Liver (tissue), 9 donors: Measurements from ENCODE around the gene KIFC3. TPM values are rescaled to one million over a fixed set of nuclear protein-coding genes. Genes with fewer than 3 reads are reported as not detected.

ENCODE experiments used
- DNase-seq: peaks from one replicate; pipeline ENCODE4 v3.0.0-alpha.2; 2017; ENCODE audit warnings: low spot score
- H3K27ac ChIP-seq, 2 donors: one replicate each; pipeline ENCODE4 v1.7.0; 2013; ENCODE audit warnings: inconsistent platforms in 2 of 2, low read length in 2 of 2, control low read depth in 1 of 2, low read depth in 1 of 2, mild to moderate bottlenecking in 1 of 2
- H3K27me3 ChIP-seq, 4 donors: one replicate each; pipeline versions ENCODE4 v1.6.1 to v1.7.0; 2013; ENCODE audit warnings: low read length in 3 of 4, inconsistent platforms in 1 of 4, mild to moderate bottlenecking in 1 of 4, moderate library complexity in 1 of 4; ENCODE audit not compliant: control insufficient read depth in 4 of 4, insufficient read depth in 4 of 4
- H3K36me3 ChIP-seq, 4 donors: one replicate each; pipeline versions ENCODE4 v1.6.1 to v1.7.0; 2013; ENCODE audit warnings: low read length in 3 of 4, mild to moderate bottlenecking in 3 of 4, low read depth in 1 of 4, moderate library complexity in 1 of 4; ENCODE audit not compliant: control insufficient read depth in 4 of 4, insufficient read depth in 3 of 4
- H3K4me1 ChIP-seq, 4 donors: one replicate each; pipeline versions ENCODE4 v1.6.1 to v1.7.0; 2013; ENCODE audit warnings: low read length in 3 of 4, mild to moderate bottlenecking in 3 of 4, moderate library complexity in 1 of 4; ENCODE audit not compliant: control insufficient read depth in 4 of 4, insufficient read depth in 4 of 4
- H3K4me3 ChIP-seq, 3 donors: one replicate each; pipeline versions ENCODE4 v1.6.1 to v1.7.0; 2013; ENCODE audit warnings: low read length in 3 of 3, control low read depth in 1 of 3, low read depth in 1 of 3, mild to moderate bottlenecking in 1 of 3
- H3K9ac ChIP-seq, 2 donors: one replicate each; pipeline ENCODE4 v1.7.0; 2013; ENCODE audit warnings: low read length in 2 of 2, mild to moderate bottlenecking in 2 of 2, moderate library complexity in 2 of 2, control low read depth in 1 of 2, low read depth in 1 of 2
- H3K9me3 ChIP-seq, 4 donors: one replicate each; pipeline versions ENCODE4 v1.6.1 to v1.7.0; 2013; ENCODE audit warnings: low read length in 3 of 4; ENCODE audit not compliant: control insufficient read depth in 4 of 4
- EGR1 ChIP-seq, 2 donors: IDR thresholded peaks; 2 replicates each; pipeline ENCODE4 v1.6.1; 2016 to 2018; ENCODE audit warnings: antibody characterized with exemption in 2 of 2, low read depth in 2 of 2
- FOXA1 ChIP-seq: IDR thresholded peaks from 2 replicates; pipeline ENCODE4 v1.6.1; 2016; ENCODE audit warnings: antibody characterized with exemption
- FOXA2 ChIP-seq: IDR thresholded peaks from 2 replicates; pipeline ENCODE4 v1.6.1; 2016; ENCODE audit warnings: antibody characterized with exemption
- GABPA ChIP-seq, 2 donors: IDR thresholded peaks in 1 of 2; conservative IDR thresholded peaks in 1 of 2; 2 replicates each; pipeline ENCODE4 v1.6.1; 2016; ENCODE audit warnings: antibody characterized with exemption in 2 of 2, mild to moderate bottlenecking in 1 of 2, moderate library complexity in 1 of 2
- HNF4A ChIP-seq, 2 donors: conservative IDR thresholded peaks; 2 replicates each; pipeline ENCODE4 v1.6.1; 2016; ENCODE audit warnings: antibody characterized with exemption in 2 of 2, mild to moderate bottlenecking in 2 of 2
- HNF4G ChIP-seq: IDR thresholded peaks from 2 replicates; pipeline ENCODE4 v1.6.1; 2016; ENCODE audit warnings: antibody characterized with exemption
- JUND ChIP-seq, 2 donors: IDR thresholded peaks; 2 replicates each; pipeline ENCODE4 v1.6.1; 2016; ENCODE audit warnings: antibody characterized with exemption in 2 of 2
- MAX ChIP-seq: IDR thresholded peaks from 2 replicates; pipeline ENCODE4 v1.6.1; 2016; ENCODE audit warnings: antibody characterized with exemption
- NR2F2 ChIP-seq: IDR thresholded peaks from 2 replicates; pipeline ENCODE4 v1.6.1; 2016; ENCODE audit warnings: antibody characterized with exemption
- RAD21 ChIP-seq, 2 donors: IDR thresholded peaks; 2 replicates each; pipeline ENCODE4 v1.6.1; 2016; ENCODE audit warnings: antibody characterized with exemption in 2 of 2, mild to moderate bottlenecking in 2 of 2
- REST ChIP-seq: IDR thresholded peaks from 2 replicates; pipeline ENCODE4 v1.6.1; 2016; ENCODE audit warnings: antibody characterized with exemption, mild to moderate bottlenecking
- RXRA ChIP-seq, 2 donors: IDR thresholded peaks; 2 replicates each; pipeline ENCODE4 v1.6.1; 2017 to 2018; ENCODE audit warnings: antibody characterized with exemption in 2 of 2, mild to moderate bottlenecking in 1 of 2
- SP1 ChIP-seq: IDR thresholded peaks from 2 replicates; pipeline ENCODE4 v1.6.1; 2018; ENCODE audit warnings: antibody characterized with exemption, mild to moderate bottlenecking
- TAF1 ChIP-seq: conservative IDR thresholded peaks from 2 replicates; pipeline ENCODE4 v1.6.1; 2016; ENCODE audit warnings: antibody characterized with exemption, mild to moderate bottlenecking
- YY1 ChIP-seq: IDR thresholded peaks from 2 replicates; pipeline ENCODE4 v1.6.1; 2016; ENCODE audit warnings: antibody characterized with exemption, mild to moderate bottlenecking
- ZBTB33 ChIP-seq: IDR thresholded peaks from 2 replicates; pipeline ENCODE4 v1.6.1; 2016; ENCODE audit warnings: antibody characterized with exemption
- WGBS: extraction: QIAGEN DNeasy Blood & Tissue Kit; methylation state at CpG from one replicate; pipeline ENCODE4 v1.1.7; 2013; 5-methylcytosine and 5-hydroxymethylcytosine counted together
- polyA plus RNA-seq, 2 donors: library from polyadenylated mRNA; stranded (reverse) in 1 of 2; unstranded in 1 of 2; fragments of 200-250 nt in 1 of 2; fragments of >200 nt in 1 of 2; fragmentation: Nextera tagmentation in 1 of 2; extraction: Ambion mirVana in 1 of 2; gene quantifications; one replicate each; pipeline versions ENCODE4 v1.2.1 to v1.2.3, GENCODE V29; 2013 to 2015
- total RNA-seq, 2 donors: library from RNA; depleted of rRNA; stranded (reverse); fragments of >200 nt; gene quantifications; one replicate each; pipeline ENCODE4 v1.2.3, GENCODE V29; 2014
- TF ChIP-seq, protein P1 (sequence below): IDR thresholded peaks from 2 replicates; pipeline ENCODE4 v1.6.1; 2016; ENCODE audit warnings: antibody characterized with exemption
- TF ChIP-seq, protein P2 (sequence below): fragments of 150-350 bp; IDR thresholded peaks from 2 replicates; pipeline ENCODE4 v1.5.1; 2017; ENCODE audit warnings: improper control_type of control experiment, low read depth, low read length; ENCODE audit not compliant: missing input control
- donor health status: healthy.
- donor health status: healthy.
- donor health status: healthy.
- donor health status: healthy.
- donor health status: healthy.

Gene KIFC3
- total and polyA plus RNA-seq, 4 donors: 16.5 to 103 (median 27.4) TPM

DNA sequence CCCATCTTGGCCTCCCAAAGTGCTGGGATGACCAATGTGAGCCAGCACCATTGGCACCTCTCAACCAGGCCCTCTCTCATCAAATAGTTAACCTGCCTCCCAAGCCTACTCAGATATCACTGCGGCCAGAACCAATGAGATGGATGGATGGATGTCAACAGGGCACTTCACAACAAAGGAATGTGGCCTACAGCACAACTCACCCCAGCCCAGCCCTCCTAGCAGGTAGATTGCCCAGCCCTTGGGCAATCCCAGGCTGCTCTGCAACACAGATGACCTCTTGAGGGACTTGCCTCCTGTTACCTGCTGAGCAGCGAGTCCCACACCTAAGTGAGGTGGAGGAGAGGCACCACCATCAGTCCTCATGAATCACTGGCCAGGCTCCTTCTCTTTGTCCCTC lies 22.6 kb upstream of the KIFC3 start:
- WGBS: 93% methylated on average over 2 of the region's 2 CpGs
- Histone ChIP-seq H3K27me3 (no peaks in the 10 kb centered on the region), H3K4me3 (no peak overlapping the region), H3K9ac (no peak overlapping the region), H3K36me3 (no peaks in the 10 kb centered on the region), H3K27ac (no peak overlapping the region), H3K9me3 (no peaks in the 10 kb centered on the region), H3K4me1 (peaks cover 21 to 65% (median 53%) of the 10 kb centered on the region in 4 donors)
- DNase-seq: no peak
- TF ChIP-seq FOXA2: no peak
- no peak for TF ChIP-seq NR2F2
- TF ChIP-seq YY1: no peak
- no peak for TF ChIP-seq ZBTB33

GRCh38 chr16:57823836-57824235 lies 21.5 kb upstream of the KIFC3 start:
- WGBS: 41% methylated on average over 5 of the region's 5 CpGs
- Histone ChIP-seq H3K36me3 (no peaks in the 10 kb centered on the region), H3K4me1 (peaks cover 18 to 56% (median 46%) of the 10 kb centered on the region in 4 donors), H3K9me3 (no peaks in the 10 kb centered on the region), H3K9ac (no peak overlapping the region), H3K27me3 (no peaks in the 10 kb centered on the region), H3K27ac (peak overlapping the region in 1 of 2 donors; percentile 51), H3K4me3 (no peak overlapping the region)
- TF ChIP-seq HNF4G: no peak
- peak; percentile 13 to 58 for TF ChIP-seq RAD21 (IDR thresholded peaks at IDR 0.05)
- TF ChIP-seq EGR1 (IDR thresholded peaks at IDR 0.05; ENCODE audit: low read depth in 2 of 2): no peak
- TF ChIP-seq JUND (IDR thresholded peaks at IDR 0.05): no peak
- TF ChIP-seq GABPA (IDR thresholded peaks at IDR 0.05 in 1 of 2, conservative IDR thresholded peaks at IDR 0.05 in 1 of 2): no peak
- TF ChIP-seq TAF1: no peak
- TF ChIP-seq NR2F2: no peak
- TF ChIP-seq FOXA1: no peak
- no peak for TF ChIP-seq FOXA2
- peak; percentile 34 to 49 for TF ChIP-seq HNF4A (conservative IDR thresholded peaks at IDR 0.05)
- TF ChIP-seq, protein P1, sequence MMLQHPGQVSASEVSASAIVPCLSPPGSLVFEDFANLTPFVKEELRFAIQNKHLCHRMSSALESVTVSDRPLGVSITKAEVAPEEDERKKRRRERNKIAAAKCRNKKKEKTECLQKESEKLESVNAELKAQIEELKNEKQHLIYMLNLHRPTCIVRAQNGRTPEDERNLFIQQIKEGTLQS: no peak
- peak; percentile 69 to 71 for TF ChIP-seq RXRA (IDR thresholded peaks at IDR 0.05)
- TF ChIP-seq, protein P2, sequence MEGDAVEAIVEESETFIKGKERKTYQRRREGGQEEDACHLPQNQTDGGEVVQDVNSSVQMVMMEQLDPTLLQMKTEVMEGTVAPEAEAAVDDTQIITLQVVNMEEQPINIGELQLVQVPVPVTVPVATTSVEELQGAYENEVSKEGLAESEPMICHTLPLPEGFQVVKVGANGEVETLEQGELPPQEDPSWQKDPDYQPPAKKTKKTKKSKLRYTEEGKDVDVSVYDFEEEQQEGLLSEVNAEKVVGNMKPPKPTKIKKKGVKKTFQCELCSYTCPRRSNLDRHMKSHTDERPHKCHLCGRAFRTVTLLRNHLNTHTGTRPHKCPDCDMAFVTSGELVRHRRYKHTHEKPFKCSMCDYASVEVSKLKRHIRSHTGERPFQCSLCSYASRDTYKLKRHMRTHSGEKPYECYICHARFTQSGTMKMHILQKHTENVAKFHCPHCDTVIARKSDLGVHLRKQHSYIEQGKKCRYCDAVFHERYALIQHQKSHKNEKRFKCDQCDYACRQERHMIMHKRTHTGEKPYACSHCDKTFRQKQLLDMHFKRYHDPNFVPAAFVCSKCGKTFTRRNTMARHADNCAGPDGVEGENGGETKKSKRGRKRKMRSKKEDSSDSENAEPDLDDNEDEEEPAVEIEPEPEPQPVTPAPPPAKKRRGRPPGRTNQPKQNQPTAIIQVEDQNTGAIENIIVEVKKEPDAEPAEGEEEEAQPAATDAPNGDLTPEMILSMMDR: no peak
- peak; percentile 22 for TF ChIP-seq SP1
- no peak for TF ChIP-seq YY1
- TF ChIP-seq REST: no peak
- peak; percentile 39 for TF ChIP-seq MAX
- TF ChIP-seq ZBTB33: no peak
- no peak for DNase-seq
